ENCODE results near the gene OR51M1. TPM values are rescaled to one million over a fixed set of nuclear protein-coding genes. Genes with fewer than 3 reads are reported as not detected.
A peak's percentile ranks its signal among the peaks of the same experiment; 100 is the strongest.
"Not testable (repeated sequence)": the region's sequence is repeated elsewhere in the genome, so short reads cannot be mapped to it uniquely, and the experiment has no call there.

Gene OR51M1
- total and polyA plus RNA-seq, 4 donors, result not detected

GRCh38 chr11:5351208-5351607 is 32.4 kb upstream of the OR51M1 start, which contains the start of gene OR51B6:
TSS of gene OR51B6 (plus strand) at chr11:5351508. CDS start at chr11:5351508, 0 bp downstream.
- no CpG with 5 or more reads among the region's 1 CpG for WGBS (ENCODE audit: insufficient coverage)
- no peaks in the 10 kb centered on the region for H3K36me3 ChIP-seq (ENCODE audit: control insufficient read depth, insufficient read depth, low read length)
- H3K27me3 ChIP-seq (ENCODE audit: control insufficient read depth, insufficient read depth, low read length), result no peaks in the 10 kb centered on the region
- H3K4me1 ChIP-seq (ENCODE audit: control insufficient read depth, insufficient read depth, low read length), result no peaks in the 10 kb centered on the region
- H3K4me3 ChIP-seq (ENCODE audit: low read depth, low read length), result no peak within 1 kb of the TSS
- H3K27ac ChIP-seq (ENCODE audit: low read depth, low read length), result no peak within 1 kb of the TSS
- no peaks in the 10 kb centered on the region for H3K9me3 ChIP-seq (ENCODE audit: control insufficient read depth, insufficient read depth, low read length)
- no peak for DNase-seq (ENCODE audit: low read depth in 4 of 6, low spot score in 6 of 6)

GRCh38 chr11:5356031-5356430 is 27.6 kb upstream of the OR51M1 start:
- not testable (repeated sequence) for DNase-seq (ENCODE audit: low read depth in 4 of 6, low spot score in 6 of 6); H3K9me3 ChIP-seq (ENCODE audit: control insufficient read depth, insufficient read depth, low read length); H3K36me3 ChIP-seq (ENCODE audit: control insufficient read depth, insufficient read depth, low read length); H3K27me3 ChIP-seq (ENCODE audit: control insufficient read depth, insufficient read depth, low read length); H3K4me3 ChIP-seq (ENCODE audit: low read depth, low read length); H3K4me1 ChIP-seq (ENCODE audit: control insufficient read depth, insufficient read depth, low read length); H3K27ac ChIP-seq (ENCODE audit: low read depth, low read length)
- WGBS (ENCODE audit: insufficient coverage), result no CpG with 5 or more reads among the region's 5 CpGs

DNA sequence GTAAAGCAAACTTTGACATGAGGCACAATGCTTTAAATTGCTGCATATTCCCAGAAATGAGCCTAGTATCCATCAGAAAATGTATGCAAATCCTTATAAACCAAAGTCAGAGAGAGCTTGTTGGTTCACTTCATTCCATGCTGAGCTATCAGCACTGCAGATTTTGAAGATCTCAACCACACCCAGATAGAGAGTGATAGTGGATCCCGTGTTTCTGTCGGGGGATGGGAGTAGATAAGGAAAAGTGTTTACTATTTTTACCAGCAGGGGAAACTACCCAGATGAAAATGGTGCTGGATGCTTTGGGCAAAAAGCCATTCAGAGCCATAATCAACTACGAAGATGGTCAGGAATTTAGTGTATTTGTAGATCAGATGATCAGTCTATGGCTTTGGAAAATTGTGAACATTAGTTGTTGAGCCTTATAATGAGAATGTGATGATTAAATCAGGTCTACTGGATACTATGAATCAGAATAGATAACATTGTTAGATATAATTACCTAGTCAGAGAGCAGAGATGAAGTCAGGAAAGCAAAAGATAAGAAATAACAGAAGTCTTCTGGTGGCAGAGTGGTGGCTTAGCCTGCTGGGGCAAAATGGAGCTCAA is 21.5 kb upstream of the OR51M1 start:
- Histone ChIP-seq H3K36me3 (ENCODE audit: control insufficient read depth, insufficient read depth, low read length) (no peaks in the 10 kb centered on the region), H3K4me3 (ENCODE audit: low read depth, low read length) (no peak overlapping the region), H3K4me1 (ENCODE audit: control insufficient read depth, insufficient read depth, low read length) (no peaks in the 10 kb centered on the region), H3K9me3 (ENCODE audit: control insufficient read depth, insufficient read depth, low read length) (no peaks in the 10 kb centered on the region), H3K27me3 (ENCODE audit: control insufficient read depth, insufficient read depth, low read length) (no peaks in the 10 kb centered on the region), H3K27ac (ENCODE audit: low read depth, low read length) (no peak overlapping the region)
- 93% methylated on average over 2 of the region's 3 CpGs for WGBS (ENCODE audit: insufficient coverage)
- DNase-seq (ENCODE audit: low read depth in 4 of 6, low spot score in 6 of 6), result no peak

- Histone ChIP-seq H3K36me3 (ENCODE audit: control insufficient read depth, insufficient read depth, low read length) (no peaks in the 10 kb centered on the region), H3K4me1 (ENCODE audit: control insufficient read depth, insufficient read depth, low read length) (no peaks in the 10 kb centered on the region), H3K27ac (ENCODE audit: low read depth, low read length) (no peak overlapping the region), H3K27me3 (ENCODE audit: control insufficient read depth, insufficient read depth, low read length) (no peaks in the 10 kb centered on the region), H3K4me3 (ENCODE audit: low read depth, low read length) (no peak overlapping the region), H3K9me3 (ENCODE audit: control insufficient read depth, insufficient read depth, low read length) (no peaks in the 10 kb centered on the region)
- WGBS (ENCODE audit: insufficient coverage), result no CpG with 5 or more reads among the region's 1 CpG
- peak in 1 of 6 donors; percentile 15 for DNase-seq (ENCODE audit: low read depth in 4 of 6, low spot score in 6 of 6)
These were observed 19.9 kb upstream of the OR51M1 start for GRCh38 chr11:5363679-5364078.

- Histone ChIP-seq H3K36me3 (ENCODE audit: control insufficient read depth, insufficient read depth, low read length) (no peaks in the 10 kb centered on the region), H3K9me3 (ENCODE audit: control insufficient read depth, insufficient read depth, low read length) (no peaks in the 10 kb centered on the region), H3K27me3 (ENCODE audit: control insufficient read depth, insufficient read depth, low read length) (no peaks in the 10 kb centered on the region), H3K4me1 (ENCODE audit: control insufficient read depth, insufficient read depth, low read length) (no peaks in the 10 kb centered on the region), H3K4me3 (ENCODE audit: low read depth, low read length) (no peak overlapping the region), H3K27ac (ENCODE audit: low read depth, low read length) (no peak overlapping the region)
- no CpG with 5 or more reads among the region's 2 CpGs for WGBS (ENCODE audit: insufficient coverage)
- DNase-seq (ENCODE audit: low read depth in 4 of 6, low spot score in 6 of 6), result no peak
These were observed 19.4 kb upstream of the OR51M1 start for GRCh38 chr11:5364214-5364613.

GRCh38 chr11:5366365-5366764 is 17.2 kb upstream of the OR51M1 start:
- not testable (repeated sequence) for H3K4me3 ChIP-seq (ENCODE audit: low read depth, low read length); H3K36me3 ChIP-seq (ENCODE audit: control insufficient read depth, insufficient read depth, low read length); H3K9me3 ChIP-seq (ENCODE audit: control insufficient read depth, insufficient read depth, low read length); DNase-seq (ENCODE audit: low read depth in 4 of 6, low spot score in 6 of 6); H3K27me3 ChIP-seq (ENCODE audit: control insufficient read depth, insufficient read depth, low read length); H3K4me1 ChIP-seq (ENCODE audit: control insufficient read depth, insufficient read depth, low read length); H3K27ac ChIP-seq (ENCODE audit: low read depth, low read length)
- 93% methylated on average over 6 of the region's 6 CpGs for WGBS (ENCODE audit: insufficient coverage)

DNA sequence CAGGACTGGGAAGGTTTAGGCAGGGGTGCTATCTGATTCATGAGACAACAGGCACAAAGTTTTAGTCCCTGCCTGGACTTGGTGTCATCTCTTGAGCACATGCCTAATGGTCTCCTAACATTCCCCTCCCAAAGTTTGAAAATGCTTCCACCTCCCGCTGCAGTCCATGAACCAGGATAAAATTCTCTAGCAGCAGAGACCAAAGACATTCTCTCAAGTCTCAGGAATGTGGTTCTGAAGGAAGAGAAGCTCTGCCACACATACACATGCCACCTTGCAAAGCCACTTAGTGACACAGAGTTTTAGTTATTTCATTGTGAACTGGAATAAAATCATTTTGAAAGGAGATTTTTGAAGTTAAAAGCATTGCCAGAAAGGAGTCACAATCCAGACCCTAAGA is 16.8 kb upstream of the OR51M1 start:
- Histone ChIP-seq H3K27me3 (ENCODE audit: control insufficient read depth, insufficient read depth, low read length) (no peaks in the 10 kb centered on the region), H3K9me3 (ENCODE audit: control insufficient read depth, insufficient read depth, low read length) (no peaks in the 10 kb centered on the region), H3K36me3 (ENCODE audit: control insufficient read depth, insufficient read depth, low read length) (no peaks in the 10 kb centered on the region), H3K4me1 (ENCODE audit: control insufficient read depth, insufficient read depth, low read length) (no peaks in the 10 kb centered on the region), H3K4me3 (ENCODE audit: low read depth, low read length) (no peak overlapping the region), H3K27ac (ENCODE audit: low read depth, low read length) (no peak overlapping the region)
- WGBS (ENCODE audit: insufficient coverage), result 71% methylated on average over 1 of the region's 1 CpG
- DNase-seq (ENCODE audit: low read depth in 4 of 6, low spot score in 6 of 6), result no peak

GRCh38 chr11:5367448-5368074 is 16.1 kb upstream of the OR51M1 start:
- Histone ChIP-seq H3K9me3 (ENCODE audit: control insufficient read depth, insufficient read depth, low read length) (no peaks in the 10 kb centered on the region), H3K27ac (ENCODE audit: low read depth, low read length) (no peak overlapping the region), H3K27me3 (ENCODE audit: control insufficient read depth, insufficient read depth, low read length) (no peaks in the 10 kb centered on the region), H3K4me3 (ENCODE audit: low read depth, low read length) (no peak overlapping the region), H3K36me3 (ENCODE audit: control insufficient read depth, insufficient read depth, low read length) (no peaks in the 10 kb centered on the region), H3K4me1 (ENCODE audit: control insufficient read depth, insufficient read depth, low read length) (no peaks in the 10 kb centered on the region)
- WGBS (ENCODE audit: insufficient coverage), result 21% methylated on average over 2 of the region's 2 CpGs
- peak in 3 of 6 donors; percentile 5 to 38 (median 24) for DNase-seq (ENCODE audit: low read depth in 4 of 6, low spot score in 6 of 6)

DNA sequence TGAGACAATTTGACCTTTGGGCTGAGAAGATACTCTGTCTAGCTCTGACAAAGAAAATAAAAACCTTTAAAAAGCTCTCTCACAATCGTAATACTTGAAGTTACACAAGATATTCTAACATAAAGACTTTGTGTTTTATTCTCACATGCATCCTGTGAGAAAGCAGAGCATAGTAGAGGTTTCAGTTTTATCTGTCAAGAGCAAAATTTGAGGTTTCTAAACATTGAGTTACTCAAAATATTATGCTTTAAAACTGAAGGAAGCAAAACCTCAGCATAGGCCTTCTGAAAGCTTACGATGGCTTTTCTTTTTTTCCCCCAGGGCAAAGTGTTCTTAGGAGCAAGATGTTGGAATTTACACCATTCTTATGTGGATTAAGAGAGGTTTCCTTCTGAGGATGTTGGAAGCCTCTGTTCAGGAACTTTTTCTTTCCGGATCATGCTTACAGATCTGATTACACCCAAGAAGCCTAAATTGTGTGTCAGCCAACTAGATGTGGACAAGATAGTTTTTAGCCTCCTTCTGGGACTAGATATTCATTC is 15.0 kb upstream of the OR51M1 start:
- Histone ChIP-seq H3K27ac (ENCODE audit: low read depth, low read length) (no peak overlapping the region), H3K4me1 (ENCODE audit: control insufficient read depth, insufficient read depth, low read length) (no peaks in the 10 kb centered on the region), H3K27me3 (ENCODE audit: control insufficient read depth, insufficient read depth, low read length) (no peaks in the 10 kb centered on the region), H3K4me3 (ENCODE audit: low read depth, low read length) (no peak overlapping the region), H3K36me3 (ENCODE audit: control insufficient read depth, insufficient read depth, low read length) (no peaks in the 10 kb centered on the region), H3K9me3 (ENCODE audit: control insufficient read depth, insufficient read depth, low read length) (peaks cover 2% of the 10 kb centered on the region)
- WGBS (ENCODE audit: insufficient coverage), result 100% methylated on average over 1 of the region's 3 CpGs
- no peak for DNase-seq (ENCODE audit: low read depth in 4 of 6, low spot score in 6 of 6)

- no peaks in the 10 kb centered on the region for H3K36me3 ChIP-seq (ENCODE audit: control insufficient read depth, insufficient read depth, low read length)
- H3K9me3 ChIP-seq (ENCODE audit: control insufficient read depth, insufficient read depth, low read length), result peaks cover 2% of the 10 kb centered on the region
- H3K27ac ChIP-seq (ENCODE audit: low read depth, low read length), result no peak overlapping the region
- no peaks in the 10 kb centered on the region for H3K4me1 ChIP-seq (ENCODE audit: control insufficient read depth, insufficient read depth, low read length)
- no peak overlapping the region for H3K4me3 ChIP-seq (ENCODE audit: low read depth, low read length)
- H3K27me3 ChIP-seq (ENCODE audit: control insufficient read depth, insufficient read depth, low read length), result no peaks in the 10 kb centered on the region
- peak in 3 of 6 donors; percentile 17 to 84 (median 46) for DNase-seq (ENCODE audit: low read depth in 4 of 6, low spot score in 6 of 6)
These were observed 13.8 kb upstream of the OR51M1 start for GRCh38 chr11:5369789-5370188.

Data from spinal cord (tissue), 10 donors.